AG04449 (cell line): ENCODE data around the gene PIK3IP1.

Source experiments
- CTCF ChIA-PET: fragments of 350-600 bp; formaldehyde crosslinking; extraction: SDS; loops from one replicate; lab custom pipeline; 2021; ENCODE audit warnings: antibody characterized with exemption; lab: Yijun Ruan, JAX
- POLR2A ChIA-PET: fragments of 400-600, 350-600 bp; formaldehyde crosslinking; extraction: SDS; loops from one replicate; lab custom pipeline; 2020; ENCODE audit warnings: antibody characterized with exemption, inconsistent platforms; lab: Yijun Ruan, JAX
- DNase-seq: peaks from one replicate; pipeline ENCODE4 v3.0.0-alpha.2; 2010; ENCODE audit warnings: low read depth, low spot score
- H3K4me3 ChIP-seq: 2 replicates; pipeline ENCODE4 v1.5.1; 2011; ENCODE audit warnings: low read depth, mild to moderate bottlenecking, control low read depth, low read length
- CTCF ChIP-seq: IDR thresholded peaks from one replicate; pipeline ENCODE4 v1.5.1; 2011; ENCODE audit warnings: mild to moderate bottlenecking, moderate library complexity, low read length, control low read depth, inconsistent platforms; ENCODE audit not compliant: insufficient read depth; ENCODE audit errors: missing control alignments

Gene PIK3IP1

GRCh38 chr22:31292236-31292989 lies at the start of gene PIK3IP1:
Gene PIK3IP1, minus strand, starts transcription at chr22:31292488. Its CDS starts 144 bp downstream, at chr22:31292344.
- CTCF ChIA-PET = interaction anchor here (0.5 to 16.7 kb wide), 18 partner anchors 10 to 209 kb away, joined by 3 to 262 read pairs (median 4); partner anchors contain the start of gene LIMK2
- H3K4me3 ChIP-seq = peak within 1 kb of the TSS; percentile 56
- no peak for DNase-seq
- TF ChIP-seq CTCF = peak; percentile 67
- POLR2A ChIA-PET = interaction anchor here (0.6 to 0.7 kb wide), 2 partner anchors 10 to 13 kb away, joined by 3 to 4 read pairs; no protein-coding TSS in a partner anchor

- CTCF ChIA-PET = interaction anchor here (0.8 to 2.3 kb wide), 2 partner anchors 28 to 47 kb away, joined by 3 to 17 read pairs; no protein-coding TSS in a partner anchor
- no peak for DNase-seq
- H3K4me3 ChIP-seq = no peak overlapping the region
- POLR2A ChIA-PET = no interaction called here
- TF ChIP-seq CTCF = no peak
These were observed 49.2 kb upstream of the PIK3IP1 start for GRCh38 chr22:31341386-31342088.

- no peak for TF ChIP-seq CTCF
- ChIA-PET POLR2A (no interaction called here), CTCF (interaction anchor here (0.8 to 2.3 kb wide), 2 partner anchors 28 to 48 kb away, joined by 3 to 17 read pairs; no protein-coding TSS in a partner anchor)
- H3K4me3 ChIP-seq = no peak overlapping the region
- no peak for DNase-seq
These were observed 48.5 kb upstream of the PIK3IP1 start for GRCh38 chr22:31340765-31341247.

GRCh38 chr22:31340360-31340759 lies 48.1 kb upstream of the PIK3IP1 start:
- no peak for DNase-seq
- no peak overlapping the region for H3K4me3 ChIP-seq
- POLR2A ChIA-PET = no interaction called here
- no peak for TF ChIP-seq CTCF
- CTCF ChIA-PET = interaction anchor here (2.3 kb wide), 1 partner anchor 27 kb away, joined by 17 read pairs; no protein-coding TSS in a partner anchor

GRCh38 chr22:31339148-31339832 lies 47.0 kb upstream of the PIK3IP1 start:
- TF ChIP-seq CTCF = no peak
- DNase-seq = no peak
- ChIA-PET POLR2A (no interaction called here), CTCF (interaction anchor here (0.7 to 2.3 kb wide), 3 partner anchors 20 to 26 kb away, joined by 3 to 18 read pairs (median 17); no protein-coding TSS in a partner anchor)
- H3K4me3 ChIP-seq = no peak overlapping the region
